B cell (primary cell): ENCODE measurements around the gene PDZD2. TPM values are rescaled to one million over a fixed set of nuclear protein-coding genes. Genes with fewer than 3 reads are reported as not detected.

Source experiments
- ATAC-seq: fragments of 200-7000 bp; cut with Tn5 transposase; one replicate; pipeline ENCODE4 v1.10.0; 2021; ENCODE audit warnings: low read depth, mild to moderate bottlenecking, moderate number of reproducible peaks, moderate library complexity
- CTCF ChIA-PET: fragments of 350-600 bp; sonication (Branson Sonifier 250); formaldehyde crosslinking; loops from one replicate; lab custom pipeline; 2021; ENCODE audit warnings: antibody characterized with exemption, inconsistent platforms; lab: Charles Lee
- POLR2A ChIA-PET: fragments of 350-600 bp; sonication (Branson Sonifier 250); formaldehyde crosslinking; loops from one replicate; lab custom pipeline; 2021; ENCODE audit warnings: antibody characterized with exemption; lab: Charles Lee
- DNase-seq: peaks from one replicate; pipeline ENCODE4 v3.0.0; 2013
- H2AFZ ChIP-seq: 2 replicates; pipeline ENCODE4 v1.6.1; 2012; ENCODE audit warnings: mild to moderate bottlenecking, low read depth, low read length; ENCODE audit not compliant: insufficient read depth, poor library complexity, severe bottlenecking
- H3K27ac ChIP-seq, 2 donors: 1 replicate in 1 of 2; 2 replicates in 1 of 2; pipeline ENCODE4 v1.5.1; 2012 to 2013; ENCODE audit warnings: low read length in 2 of 2, mild to moderate bottlenecking in 2 of 2, moderate library complexity in 1 of 2
- H3K27me3 ChIP-seq, 4 experiments: fragments of 200-600 bp in 1 of 4; sonication (generic) in 1 of 4; replicated peaks in 1 of 4; 1 replicate in 2 of 4; 2 replicates in 2 of 4; pipeline versions ENCODE4 v1.6.1 to v1.7.0; 2013 to 2016; ENCODE audit warnings: low read length in 3 of 4, mild to moderate bottlenecking in 2 of 4, mixed read lengths in 1 of 4, moderate library complexity in 1 of 4; ENCODE audit not compliant: insufficient read depth in 4 of 4, control insufficient read depth in 3 of 4; ENCODE audit errors: control extremely low read depth in 1 of 4
- H3K36me3 ChIP-seq, 2 experiments: replicated peaks in 1 of 2; 1 replicate in 1 of 2; 2 replicates in 1 of 2; pipeline versions ENCODE4 v1.6.1 to v1.7.1; 2013; ENCODE audit warnings: low read length in 1 of 2; ENCODE audit not compliant: insufficient read depth in 2 of 2, control insufficient read depth in 1 of 2; ENCODE audit errors: control extremely low read depth in 1 of 2, extremely low read depth in 1 of 2
- H3K4me1 ChIP-seq, 2 donors: fragments of 200-600 bp in 1 of 2; sonication (generic) in 1 of 2; 1 replicate in 1 of 2; 2 replicates in 1 of 2; pipeline versions ENCODE4 v1.5.1 to v1.6.1; 2013 to 2017; ENCODE audit warnings: low read length in 2 of 2; ENCODE audit not compliant: control insufficient read depth in 2 of 2, insufficient read depth in 2 of 2
- H3K4me2 ChIP-seq: replicated peaks from 2 replicates; pipeline ENCODE3; 2012; ENCODE audit warnings: mild to moderate bottlenecking, low read depth, low read length; ENCODE audit not compliant: poor library complexity, severe bottlenecking
- H3K4me3 ChIP-seq, 5 experiments: fragments of 200-600 bp in 1 of 5; sonication (generic) in 1 of 5; 1 replicate in 3 of 5; 2 replicates in 2 of 5; pipeline versions ENCODE4 v1.5.1 to v1.7.0; 2011 to 2016; ENCODE audit warnings: low read length in 4 of 5, mild to moderate bottlenecking in 4 of 5, low read depth in 2 of 5, control low read depth in 1 of 5, moderate library complexity in 1 of 5; ENCODE audit not compliant: insufficient read depth in 1 of 5; ENCODE audit errors: control extremely low read depth in 1 of 5, extremely low read depth in 1 of 5
- H3K79me2 ChIP-seq: fragments of 200-600 bp; sonication (generic); one replicate; pipeline ENCODE4 v1.6.0; 2016; ENCODE audit warnings: low read length; ENCODE audit not compliant: control insufficient read depth, insufficient read depth
- H3K9ac ChIP-seq: fragments of 200-600 bp; sonication (generic); 2 replicates; pipeline ENCODE4 v1.6.1; 2017; ENCODE audit warnings: mild to moderate bottlenecking, low read length, moderate library complexity
- H3K9me3 ChIP-seq, 3 donors: one replicate each; pipeline versions ENCODE4 v1.6.1 to v1.7.1; 2013; ENCODE audit warnings: low read length in 2 of 3; ENCODE audit not compliant: control insufficient read depth in 2 of 3, insufficient read depth in 1 of 3; ENCODE audit errors: control extremely low read depth in 1 of 3
- H4K20me1 ChIP-seq: 2 replicates; pipeline ENCODE4 v1.6.0; 2012; ENCODE audit warnings: mild to moderate bottlenecking, low read length; ENCODE audit not compliant: insufficient read depth, control insufficient read depth, poor library complexity, severe bottlenecking
- H3K27ac Mint-ChIP-seq: one replicate; pipeline ENCODE4 v1.8.0; 2021; ENCODE audit warnings: mixed read lengths
- H3K27me3 Mint-ChIP-seq: one replicate; pipeline ENCODE4 v1.8.0; 2021; ENCODE audit warnings: mixed read lengths
- H3K4me1 Mint-ChIP-seq: one replicate; pipeline ENCODE4 v1.8.0; 2021; ENCODE audit warnings: mixed read lengths
- H3K4me3 Mint-ChIP-seq: one replicate; pipeline ENCODE4 v1.8.0; 2021; ENCODE audit warnings: mixed read lengths
- H3K9me3 Mint-ChIP-seq: one replicate; pipeline ENCODE4 v1.8.0; 2022; ENCODE audit warnings: mixed read lengths; ENCODE audit not compliant: insufficient read depth
- CTCF ChIP-seq: fragments of 200-600 bp; IDR thresholded peaks from one replicate; pipeline ENCODE4 v1.8.0; 2022; ENCODE audit warnings: antibody characterized with exemption, mild to moderate bottlenecking
- EZH2 ChIP-seq: IDR thresholded peaks from 2 replicates; pipeline ENCODE4 v1.6.1; 2012; ENCODE audit warnings: borderline replicate concordance, low read depth, mild to moderate bottlenecking, moderate library complexity, low read length; ENCODE audit not compliant: insufficient read depth, poor library complexity, severe bottlenecking
- WGBS: methylation state at CpG from one replicate; pipeline ENCODE4 v1.1.5; 2013; ENCODE audit warnings: missing lambda C conversion rate; ENCODE audit not compliant: insufficient coverage; 5-methylcytosine and 5-hydroxymethylcytosine counted together
- intact Hi-C: fragments of 100-400 bp; cut with micrococcal nuclease; formaldehyde crosslinking; loops from one replicate; pipeline ENCODE4 v1.10.0; 2022
- polyA plus RNA-seq: library from polyadenylated mRNA; depleted of rRNA; stranded (reverse); fragments of >200 nt; gene quantifications from 2 replicates; pipeline ENCODE4 v1.2.3, GENCODE V29; 2012
- total RNA-seq, 2 donors: library from RNA; stranded (reverse); fragments of 120-200 nt in 1 of 2; gene quantifications; 1 replicate in 1 of 2; 2 replicates in 1 of 2; pipeline versions ENCODE4 v1.2.3 to v1.2.4, GENCODE V29; 2013 to 2022

Gene PDZD2
- total and polyA plus RNA-seq, 2 donors (not counting 1 experiment from before 2014, with no cell fraction given), result not detected

GRCh38 chr5:31611002-31611401, 27.9 kb upstream of the PDZD2 start:
- H3K27me3 Mint-ChIP-seq, result no peaks in the 10 kb centered on the region
- Histone ChIP-seq H4K20me1 (no peaks in the 10 kb centered on the region), H2AFZ (no peak overlapping the region), H3K4me2 (no peak overlapping the region), H3K9me3 (no peaks in the 10 kb centered on the region), H3K4me3 (no peak overlapping the region), H3K36me3 (no peaks in the 10 kb centered on the region), H3K9ac (no peak overlapping the region), H3K79me2 (no peaks in the 10 kb centered on the region), H3K27me3 (peaks cover 0 to 2% (median 0%) of the 10 kb centered on the region in 4 experiments), H3K4me1 (no peaks in the 10 kb centered on the region), H3K27ac (no peak overlapping the region)
- H3K4me3 Mint-ChIP-seq, result no peak overlapping the region
- DNase-seq (no peak), ATAC-seq (no peak)
- ChIA-PET CTCF (no interaction called here), POLR2A (no interaction called here)
- 86% methylated on average over 1 of the region's 2 CpGs for WGBS
- H3K27ac Mint-ChIP-seq, result no peak overlapping the region
- TF ChIP-seq EZH2 (no peak), CTCF (no peak)
- no peaks in the 10 kb centered on the region for H3K4me1 Mint-ChIP-seq
- intact Hi-C loops, result no loop called here
- no peaks in the 10 kb centered on the region for H3K9me3 Mint-ChIP-seq

GRCh38 chr5:31613651-31614050, 25.3 kb upstream of the PDZD2 start:
- peaks cover 0 to 3% (median 0%) of the 10 kb centered on the region in 3 donors for H3K9me3 ChIP-seq
- DNase-seq (no peak), ATAC-seq (no peak)
- no peaks in the 10 kb centered on the region for H3K36me3 ChIP-seq
- H3K4me1 ChIP-seq, result no peaks in the 10 kb centered on the region
- Mint-ChIP-seq H3K4me1 (no peaks in the 10 kb centered on the region), H3K4me3 (no peak overlapping the region), H3K9me3 (no peaks in the 10 kb centered on the region), H3K27me3 (peaks cover 19% of the 10 kb centered on the region), H3K27ac (no peak overlapping the region)
- POLR2A ChIA-PET, result no interaction called here
- peaks cover 0 to 9% (median 1%) of the 10 kb centered on the region in 4 experiments for H3K27me3 ChIP-seq
- H4K20me1 ChIP-seq, result no peaks in the 10 kb centered on the region
- no CpG with 5 or more reads among the region's 1 CpG for whole genome bisulfite sequencing
- CTCF ChIA-PET, result no interaction called here
- intact Hi-C loops, result no loop called here
- no peak overlapping the region for H3K9ac ChIP-seq
- TF ChIP-seq EZH2, result no peak
- TF ChIP-seq CTCF, result no peak
- H3K4me2 ChIP-seq, result no peak overlapping the region
- no peaks in the 10 kb centered on the region for H3K79me2 ChIP-seq
- no peak overlapping the region for H2AFZ ChIP-seq
- H3K27ac ChIP-seq, result no peak overlapping the region
- no peak overlapping the region for H3K4me3 ChIP-seq
